Measurements from ENCODE around the gene MSANTD1. TPM values are rescaled to one million over a fixed set of nuclear protein-coding genes. Genes with fewer than 3 reads are reported as not detected.

The MSANTD1 gene
- total RNA-seq, 2 donors from 2014 or later, result 1.4 to 2.8 TPM

DNA sequence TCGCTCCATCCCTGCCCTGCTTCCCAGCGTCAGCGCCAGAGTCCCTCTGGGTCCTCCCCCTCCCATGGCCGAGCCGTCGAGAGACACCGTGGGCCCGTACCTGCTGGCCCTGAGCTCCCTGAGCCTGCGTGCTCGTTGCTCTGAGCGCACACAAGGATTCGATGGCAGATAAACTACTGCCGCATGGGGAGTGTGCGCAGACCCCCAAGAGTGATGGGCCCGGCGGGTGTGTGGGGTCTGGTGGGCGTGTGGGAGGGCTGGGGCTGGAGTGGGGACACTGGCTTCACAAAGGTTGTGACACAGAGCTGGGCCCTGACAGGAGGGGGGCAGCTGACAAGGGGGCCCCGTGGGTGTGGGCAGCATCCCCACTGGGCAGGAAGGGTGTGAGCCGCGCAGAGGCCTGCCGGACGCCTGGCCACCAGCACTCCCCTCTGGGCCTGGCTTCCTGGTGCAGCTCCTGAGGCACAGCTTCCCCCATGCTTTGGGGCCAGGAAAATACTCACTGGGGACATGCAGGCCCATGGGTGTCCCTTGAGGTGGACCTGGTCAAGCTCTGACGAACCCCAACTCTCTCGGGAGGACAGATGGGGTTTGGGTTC lies 39.1 kb downstream of the MSANTD1 start:
- ATAC-seq (ENCODE audit: insufficient number of reproducible peaks, low FRiP score, low read depth), result no peak
- TF ChIP-seq, protein P1, sequence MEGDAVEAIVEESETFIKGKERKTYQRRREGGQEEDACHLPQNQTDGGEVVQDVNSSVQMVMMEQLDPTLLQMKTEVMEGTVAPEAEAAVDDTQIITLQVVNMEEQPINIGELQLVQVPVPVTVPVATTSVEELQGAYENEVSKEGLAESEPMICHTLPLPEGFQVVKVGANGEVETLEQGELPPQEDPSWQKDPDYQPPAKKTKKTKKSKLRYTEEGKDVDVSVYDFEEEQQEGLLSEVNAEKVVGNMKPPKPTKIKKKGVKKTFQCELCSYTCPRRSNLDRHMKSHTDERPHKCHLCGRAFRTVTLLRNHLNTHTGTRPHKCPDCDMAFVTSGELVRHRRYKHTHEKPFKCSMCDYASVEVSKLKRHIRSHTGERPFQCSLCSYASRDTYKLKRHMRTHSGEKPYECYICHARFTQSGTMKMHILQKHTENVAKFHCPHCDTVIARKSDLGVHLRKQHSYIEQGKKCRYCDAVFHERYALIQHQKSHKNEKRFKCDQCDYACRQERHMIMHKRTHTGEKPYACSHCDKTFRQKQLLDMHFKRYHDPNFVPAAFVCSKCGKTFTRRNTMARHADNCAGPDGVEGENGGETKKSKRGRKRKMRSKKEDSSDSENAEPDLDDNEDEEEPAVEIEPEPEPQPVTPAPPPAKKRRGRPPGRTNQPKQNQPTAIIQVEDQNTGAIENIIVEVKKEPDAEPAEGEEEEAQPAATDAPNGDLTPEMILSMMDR (IDR thresholded peaks at IDR 0.05), result no peak
- Histone ChIP-seq H3K9me3 (no peaks in the 10 kb centered on the region), H3K4me1 (ENCODE audit: control insufficient read depth in 1 of 2, low read depth in 2 of 2) (peaks cover 5 to 18% of the 10 kb centered on the region in 2 donors), H3K36me3 (no peaks in the 10 kb centered on the region), H3K4me3 (no peak overlapping the region), H3K27ac (no peak overlapping the region), H3K27me3 (replicated peaks; ENCODE audit: insufficient read depth) (peaks cover 5% of the 10 kb centered on the region)
- no peak for DNase-seq (ENCODE audit: low spot score)

DNA sequence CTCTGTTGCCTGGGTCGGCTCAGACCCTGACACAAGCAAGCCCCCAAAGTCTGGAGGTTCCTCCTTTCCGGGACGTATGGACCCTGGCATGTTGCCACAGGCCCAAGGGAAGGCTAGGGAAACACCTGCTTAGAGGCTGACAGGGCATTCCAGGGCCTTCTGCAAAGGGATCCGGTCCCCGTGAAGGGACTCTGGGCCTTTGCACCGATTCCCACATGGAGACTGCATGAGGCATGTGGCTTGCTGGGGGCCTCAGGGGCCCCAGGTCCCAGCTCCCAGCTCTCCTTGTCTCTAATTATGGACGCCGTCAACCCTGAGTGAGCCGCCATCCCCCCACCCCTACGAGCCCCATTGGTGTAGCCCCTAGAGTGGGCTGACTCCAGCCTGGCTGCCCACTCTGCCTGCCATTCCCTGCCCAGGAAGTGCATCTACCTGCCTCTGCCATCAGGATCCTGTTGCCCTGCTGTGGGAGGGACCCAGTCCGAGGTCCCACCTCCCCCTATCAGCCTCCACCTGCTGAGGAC lies 39.7 kb downstream of the MSANTD1 start:
- peaks cover 5 to 18% of the 10 kb centered on the region in 2 donors for H3K4me1 ChIP-seq (ENCODE audit: control insufficient read depth in 1 of 2, low read depth in 2 of 2)
- no peaks in the 10 kb centered on the region for H3K36me3 ChIP-seq
- peaks cover 5% of the 10 kb centered on the region for H3K27me3 ChIP-seq (replicated peaks; ENCODE audit: insufficient read depth)
- DNase-seq (ENCODE audit: low spot score) (no peak), ATAC-seq (ENCODE audit: insufficient number of reproducible peaks, low FRiP score, low read depth) (no peak)
- H3K4me3 ChIP-seq, result no peak overlapping the region
- TF ChIP-seq, protein P1 (IDR thresholded peaks at IDR 0.05), result no peak
- H3K9me3 ChIP-seq, result no peaks in the 10 kb centered on the region
- no peak overlapping the region for H3K27ac ChIP-seq

DNA sequence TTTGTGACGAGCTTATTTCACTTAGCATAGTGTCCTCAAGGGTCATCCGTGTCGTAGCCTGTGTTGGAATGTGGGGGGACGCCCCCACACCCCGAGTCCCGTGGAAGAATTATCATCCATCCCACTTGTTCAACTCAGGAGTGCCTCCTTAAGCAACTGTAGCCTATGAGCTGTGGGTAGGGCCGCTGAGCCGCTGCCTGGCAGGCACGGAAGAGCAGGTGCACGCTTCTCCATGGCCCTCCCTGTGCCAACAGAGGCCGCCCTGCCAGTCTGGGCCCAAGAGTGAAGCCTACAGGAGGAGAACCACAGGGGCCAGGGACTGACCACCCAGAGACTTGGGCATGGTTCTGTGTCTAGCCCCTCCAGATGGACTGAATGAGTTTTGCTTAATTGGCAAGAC lies 41.5 kb downstream of the MSANTD1 start:
- no peak overlapping the region for H3K4me3 ChIP-seq
- peaks cover 5 to 17% of the 10 kb centered on the region in 2 donors for H3K4me1 ChIP-seq (ENCODE audit: control insufficient read depth in 1 of 2, low read depth in 2 of 2)
- H3K27me3 ChIP-seq (replicated peaks; ENCODE audit: insufficient read depth), result peaks cover 5% of the 10 kb centered on the region
- no peaks in the 10 kb centered on the region for H3K36me3 ChIP-seq
- DNase-seq (ENCODE audit: low spot score), result no peak
- TF ChIP-seq, protein P1 (IDR thresholded peaks at IDR 0.05), result no peak
- no peak overlapping the region for H3K27ac ChIP-seq
- ATAC-seq (ENCODE audit: insufficient number of reproducible peaks, low FRiP score, low read depth), result no peak
- H3K9me3 ChIP-seq, result no peaks in the 10 kb centered on the region

DNA sequence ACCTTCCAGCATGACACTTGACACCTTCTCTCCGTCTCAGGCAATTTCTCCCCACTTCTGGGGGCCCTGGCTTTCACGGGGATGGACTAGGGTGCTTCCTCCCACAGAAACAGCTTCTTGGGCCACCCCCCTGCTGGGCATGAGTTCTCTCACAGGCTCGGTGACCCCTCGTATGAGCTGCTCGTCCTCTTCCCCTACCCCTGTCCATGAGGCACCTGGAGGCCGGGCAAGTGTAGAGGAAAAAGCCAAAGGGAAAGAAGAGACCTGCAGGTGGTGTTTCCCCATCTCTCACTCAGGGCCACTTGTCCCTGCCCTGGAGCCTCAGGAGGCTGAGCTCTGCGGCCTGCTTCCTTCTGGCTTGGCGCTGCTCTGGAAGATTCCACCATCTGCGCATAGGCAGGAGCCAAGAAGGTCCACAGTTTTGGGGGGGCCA lies 41.9 kb downstream of the MSANTD1 start:
- Histone ChIP-seq H3K4me3 (no peak overlapping the region), H3K27me3 (replicated peaks; ENCODE audit: insufficient read depth) (peaks cover 5% of the 10 kb centered on the region), H3K4me1 (ENCODE audit: control insufficient read depth in 1 of 2, low read depth in 2 of 2) (peaks cover 5 to 13% of the 10 kb centered on the region in 2 donors), H3K36me3 (no peaks in the 10 kb centered on the region), H3K27ac (no peak overlapping the region), H3K9me3 (no peaks in the 10 kb centered on the region)
- TF ChIP-seq, protein P1 (IDR thresholded peaks at IDR 0.05), result no peak
- DNase-seq (ENCODE audit: low spot score) (no peak), ATAC-seq (ENCODE audit: insufficient number of reproducible peaks, low FRiP score, low read depth) (no peak)

DNA sequence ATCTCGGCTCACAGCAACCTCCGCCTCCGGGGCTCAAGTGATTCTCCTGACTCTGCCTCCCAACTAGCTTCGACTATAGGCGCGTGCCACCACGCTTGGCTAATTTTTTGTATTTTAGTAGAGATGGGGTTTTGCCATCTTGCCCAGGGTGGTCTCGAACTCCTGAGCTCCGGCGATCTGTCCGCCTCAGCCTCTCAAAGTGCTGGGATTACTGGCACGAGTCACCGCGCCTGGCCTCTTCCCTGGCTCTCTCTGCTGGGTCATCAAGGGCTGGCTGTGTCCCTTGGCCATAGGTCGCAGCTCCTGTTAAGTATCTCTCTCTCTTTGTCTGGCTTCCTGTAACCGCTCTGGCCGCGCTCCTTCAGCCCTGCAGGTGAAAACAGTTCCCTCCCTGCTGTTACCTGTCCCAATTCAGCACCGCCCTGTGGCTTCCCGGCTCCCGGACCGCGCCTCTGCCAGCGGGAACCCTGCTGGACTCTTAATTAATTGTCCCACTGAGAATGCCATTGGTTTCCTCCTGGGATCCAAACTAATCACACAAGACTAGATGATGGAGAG lies 42.5 kb downstream of the MSANTD1 start:
- H3K9me3 ChIP-seq, result no peaks in the 10 kb centered on the region
- H3K36me3 ChIP-seq, result no peaks in the 10 kb centered on the region
- H3K4me1 ChIP-seq (ENCODE audit: control insufficient read depth in 1 of 2, low read depth in 2 of 2), result peaks cover 5 to 11% of the 10 kb centered on the region in 2 donors
- H3K4me3 ChIP-seq, result peak overlapping the region; percentile 96
- peak overlapping the region; percentile 86 for H3K27ac ChIP-seq
- ATAC-seq (ENCODE audit: insufficient number of reproducible peaks, low FRiP score, low read depth), result no peak
- no peak for DNase-seq (ENCODE audit: low spot score)
- H3K27me3 ChIP-seq (replicated peaks; ENCODE audit: insufficient read depth), result peaks cover 5% of the 10 kb centered on the region
- TF ChIP-seq, protein P1 (IDR thresholded peaks at IDR 0.05), result no peak
